ENCODE results near the gene CCSER1. TPM values are rescaled to one million over a fixed set of nuclear protein-coding genes. Genes with fewer than 3 reads are reported as not detected.

Gene CCSER1
- total and polyA plus RNA-seq, 2 of the 8 experiments (the other 6 are each of a cell fraction or from before 2014, with no cell fraction given), result 0.26 to 0.84 TPM

DNA sequence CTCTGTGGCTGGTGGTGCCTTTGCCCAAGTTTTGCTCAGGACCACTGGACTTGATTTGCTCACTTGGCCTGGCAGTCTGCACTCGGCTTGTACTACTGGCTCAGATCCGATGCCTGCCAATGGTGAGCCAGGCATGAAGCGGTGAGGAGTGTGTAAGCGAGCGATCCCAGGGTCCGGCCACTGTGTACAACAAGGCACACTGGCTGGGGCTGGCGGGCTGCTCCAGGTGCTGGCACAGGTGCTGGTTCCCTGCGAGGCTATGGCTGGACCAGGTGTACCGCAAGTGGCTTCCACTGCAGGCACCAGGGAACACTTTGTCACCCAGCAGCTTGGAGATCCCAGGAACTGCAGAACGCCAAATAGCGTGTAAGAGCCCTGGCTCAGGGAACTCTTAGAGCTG is 329.7 kb downstream of the CCSER1 start (continued):
- TF ChIP-seq USF2 (IDR thresholded peaks at IDR 0.05; ENCODE audit: low read length) (no peak), SIX5 (IDR thresholded peaks at IDR 0.05; ENCODE audit: low read depth, low read length) (no peak)
